Fibroblast of lung (primary cell): Measurements from ENCODE around the gene RAPGEF2. TPM values are rescaled to one million over a fixed set of nuclear protein-coding genes. Genes with fewer than 3 reads are reported as not detected.

Experiments
- DNase-seq, 2 donors: peaks; one replicate each; pipeline versions ENCODE4 v3.0.0 to v3.0.0-alpha.2; 2010; ENCODE audit warnings: low read depth in 2 of 2
- H2AFZ ChIP-seq: 2 replicates; pipeline ENCODE4 v1.5.1; 2012; ENCODE audit warnings: low read length, control low read depth, inconsistent platforms
- H3K27ac ChIP-seq: 2 replicates; pipeline ENCODE4 v1.5.1; 2011; ENCODE audit warnings: low read length, control low read depth; ENCODE audit not compliant: insufficient read depth
- H3K27me3 ChIP-seq: 2 replicates; pipeline ENCODE4 v1.5.1; 2011; ENCODE audit warnings: mild to moderate bottlenecking, low read length; ENCODE audit not compliant: control insufficient read depth, insufficient read depth
- H3K36me3 ChIP-seq: 2 replicates; pipeline ENCODE4 v1.5.1; 2011; ENCODE audit warnings: low read length; ENCODE audit not compliant: control insufficient read depth, insufficient read depth
- H3K4me1 ChIP-seq: 2 replicates; pipeline ENCODE4 v1.5.1; 2011; ENCODE audit warnings: low read length; ENCODE audit not compliant: control insufficient read depth, insufficient read depth; ENCODE audit errors: extremely low read depth
- H3K4me2 ChIP-seq: 2 replicates; pipeline ENCODE4 v1.5.1; 2011; ENCODE audit warnings: low read length, control low read depth; ENCODE audit not compliant: insufficient read depth; ENCODE audit errors: extremely low read depth
- H3K4me3 ChIP-seq, 4 experiments: fragments of 200-600 bp in 1 of 4; sonication (generic) in 1 of 4; replicated peaks in 1 of 4; 2 replicates each; pipeline ENCODE4 v1.5.1; 2011 to 2016; ENCODE audit warnings: low read length in 4 of 4, low read depth in 3 of 4, mild to moderate bottlenecking in 3 of 4, control low read depth in 2 of 4, inconsistent platforms in 1 of 4, mixed read lengths in 1 of 4; ENCODE audit not compliant: insufficient read depth in 1 of 4; ENCODE audit errors: control extremely low read depth in 1 of 4
- H3K79me2 ChIP-seq: 2 replicates; pipeline ENCODE4 v1.5.1; 2012; ENCODE audit warnings: mild to moderate bottlenecking, low read length, inconsistent platforms; ENCODE audit not compliant: control insufficient read depth, insufficient read depth
- H3K9ac ChIP-seq: 2 replicates; pipeline ENCODE4 v1.5.1; 2011; ENCODE audit warnings: mild to moderate bottlenecking, low read length, control low read depth; ENCODE audit not compliant: insufficient read depth
- H3K9me3 ChIP-seq: 2 replicates; pipeline ENCODE4 v1.5.1; 2012; ENCODE audit warnings: low read depth, low read length; ENCODE audit not compliant: control insufficient read depth, insufficient read depth
- H4K20me1 ChIP-seq: 2 replicates; pipeline ENCODE4 v1.5.1; 2011; ENCODE audit warnings: low read length; ENCODE audit not compliant: control insufficient read depth, insufficient read depth; ENCODE audit errors: extremely low read depth
- CTCF ChIP-seq, 2 donors: IDR thresholded peaks in 1 of 2; conservative IDR thresholded peaks in 1 of 2; 1 replicate in 1 of 2; 2 replicates in 1 of 2; pipeline ENCODE4 v1.5.1; 2011 to 2012; ENCODE audit warnings: low read length in 2 of 2, control low read depth in 1 of 2, inconsistent platforms in 1 of 2, low read depth in 1 of 2, mild to moderate bottlenecking in 1 of 2
- EZH2 ChIP-seq: IDR thresholded peaks from 2 replicates; pipeline ENCODE4 v1.5.1; 2012; ENCODE audit warnings: low read length, control low read depth, mild to moderate bottlenecking; ENCODE audit errors: missing control alignments
- polyA minus RNA-seq: library from RNA; depleted of rRNA, polyadenylated mRNA; stranded (reverse); fragments of >200 nt; gene quantifications from 2 replicates; pipeline ENCODE4 v1.2.3, GENCODE V29; 2011; ENCODE audit warnings: low replicate concordance
- polyA plus RNA-seq, 2 donors: library from polyadenylated mRNA; depleted of rRNA in 1 of 2; stranded (reverse) in 1 of 2; unstranded in 1 of 2; fragments of >200 nt; gene quantifications; 2 replicates each; pipeline ENCODE4 v1.2.1, GENCODE V29; 2011 to 2012; ENCODE audit warnings: missing spikeins in 1 of 2
- total RNA-seq: library from RNA; depleted of rRNA; stranded (reverse); fragments of >200 nt; gene quantifications from 2 replicates; pipeline ENCODE4 v1.2.1, GENCODE V29; 2014

The RAPGEF2 gene
- total RNA-seq (29.8 and 58.5 TPM in 2 replicates), polyA plus RNA-seq (39.7 and 45.5 TPM in 2 replicates), polyA minus RNA-seq (9.3 and 38.8 TPM in 2 replicates)
- 18.2 and 22.0 TPM in 2 replicates for polyA plus RNA-seq (2012)

GRCh38 chr4:159102622-159103383, at the start of gene RAPGEF2:
Gene RAPGEF2 (plus strand): TSS chr4:159103079. CDS start chr4:159104163, 1,084 bp downstream.
- Histone ChIP-seq H3K27me3 (no peaks in the 10 kb centered on the region), H3K36me3 (no peaks in the 10 kb centered on the region), H3K79me2 (peaks cover 24% of the 10 kb centered on the region), H3K9ac (peak within 1 kb of the TSS; percentile 95), H3K9me3 (no peaks in the 10 kb centered on the region), H3K4me3 (peak within 1 kb of the TSS; percentile 63 to 98 (median 84)), H2AFZ (peak within 1 kb of the TSS; percentile 69), H3K4me2 (peak within 1 kb of the TSS; percentile 72), H3K27ac (peak within 1 kb of the TSS; percentile 88), H4K20me1 (no peaks in the 10 kb centered on the region), H3K4me1 (peaks cover 8% of the 10 kb centered on the region)
- no peak for TF ChIP-seq CTCF (conservative IDR thresholded peaks at IDR 0.05 in 1 of 2, IDR thresholded peaks at IDR 0.05 in 1 of 2; ENCODE audit: low read depth in 1 of 2, low read length in 2 of 2)
- no peak for TF ChIP-seq EZH2
- peak; percentile 92 to 94 for DNase-seq

- no peak overlapping the region for H3K4me2 ChIP-seq
- no peaks in the 10 kb centered on the region for H3K4me1 ChIP-seq
- H3K27ac ChIP-seq: no peak overlapping the region
- H2AFZ ChIP-seq: no peak overlapping the region
- no peak overlapping the region for H3K9ac ChIP-seq
- no peak for DNase-seq
- H4K20me1 ChIP-seq: no peaks in the 10 kb centered on the region
- H3K4me3 ChIP-seq: no peak overlapping the region
- no peaks in the 10 kb centered on the region for H3K27me3 ChIP-seq
- H3K9me3 ChIP-seq: no peaks in the 10 kb centered on the region
- TF ChIP-seq CTCF (conservative IDR thresholded peaks at IDR 0.05 in 1 of 2, IDR thresholded peaks at IDR 0.05 in 1 of 2; ENCODE audit: low read depth in 1 of 2, low read length in 2 of 2): no peak
- TF ChIP-seq EZH2: no peak
- no peaks in the 10 kb centered on the region for H3K79me2 ChIP-seq
- H3K36me3 ChIP-seq: no peaks in the 10 kb centered on the region
Observed at GRCh38 chr4:159055833-159056232, 47.0 kb upstream of the RAPGEF2 start.

GRCh38 chr4:159060161-159060560, 42.7 kb upstream of the RAPGEF2 start:
- no peaks in the 10 kb centered on the region for H3K36me3 ChIP-seq
- no peak overlapping the region for H3K9ac ChIP-seq
- H3K4me3 ChIP-seq: no peak overlapping the region
- no peak for TF ChIP-seq CTCF (conservative IDR thresholded peaks at IDR 0.05 in 1 of 2, IDR thresholded peaks at IDR 0.05 in 1 of 2; ENCODE audit: low read depth in 1 of 2, low read length in 2 of 2)
- no peaks in the 10 kb centered on the region for H4K20me1 ChIP-seq
- no peaks in the 10 kb centered on the region for H3K4me1 ChIP-seq
- no peaks in the 10 kb centered on the region for H3K9me3 ChIP-seq
- no peak overlapping the region for H3K4me2 ChIP-seq
- H3K27ac ChIP-seq: no peak overlapping the region
- H3K27me3 ChIP-seq: no peaks in the 10 kb centered on the region
- DNase-seq: no peak
- no peaks in the 10 kb centered on the region for H3K79me2 ChIP-seq
- no peak overlapping the region for H2AFZ ChIP-seq
